Measurements from ENCODE around the gene SARS1.

The SARS1 gene

DNA sequence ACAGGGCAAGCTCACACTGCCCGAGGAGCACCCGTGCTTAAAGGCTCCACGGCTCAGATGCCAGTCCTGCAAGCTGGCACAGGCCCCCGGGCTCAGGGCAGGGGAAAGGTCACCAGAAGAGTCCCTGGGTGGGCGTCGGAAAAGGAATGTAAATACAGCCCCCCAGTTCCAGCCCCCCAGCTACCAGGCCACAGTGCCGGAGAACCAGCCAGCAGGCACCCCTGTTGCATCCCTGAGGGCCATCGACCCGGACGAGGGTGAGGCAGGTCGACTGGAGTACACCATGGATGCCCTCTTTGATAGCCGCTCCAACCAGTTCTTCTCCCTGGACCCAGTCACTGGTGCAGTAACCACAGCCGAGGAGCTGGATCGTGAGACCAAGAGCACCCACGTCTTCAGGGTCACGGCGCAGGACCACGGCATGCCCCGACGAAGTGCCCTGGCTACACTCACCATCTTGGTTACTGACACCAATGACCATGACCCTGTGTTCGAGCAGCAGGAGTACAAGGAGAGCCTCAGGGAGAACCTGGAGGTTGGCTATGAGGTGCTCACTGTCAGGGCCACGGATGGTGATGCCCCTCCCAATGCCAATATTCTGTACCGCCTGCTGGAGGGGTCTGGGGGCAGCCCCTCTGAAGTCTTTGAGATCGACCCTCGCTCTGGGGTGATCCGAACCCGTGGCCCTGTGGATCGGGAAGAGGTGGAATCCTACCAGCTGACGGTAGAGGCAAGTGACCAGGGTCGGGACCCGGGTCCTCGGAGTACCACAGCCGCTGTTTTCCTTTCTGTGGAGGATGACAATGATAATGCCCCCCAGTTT is 36.9 kb downstream of the SARS1 start:
- DNase-seq (ENCODE audit: low read depth in 2 of 2): no peak

DNA sequence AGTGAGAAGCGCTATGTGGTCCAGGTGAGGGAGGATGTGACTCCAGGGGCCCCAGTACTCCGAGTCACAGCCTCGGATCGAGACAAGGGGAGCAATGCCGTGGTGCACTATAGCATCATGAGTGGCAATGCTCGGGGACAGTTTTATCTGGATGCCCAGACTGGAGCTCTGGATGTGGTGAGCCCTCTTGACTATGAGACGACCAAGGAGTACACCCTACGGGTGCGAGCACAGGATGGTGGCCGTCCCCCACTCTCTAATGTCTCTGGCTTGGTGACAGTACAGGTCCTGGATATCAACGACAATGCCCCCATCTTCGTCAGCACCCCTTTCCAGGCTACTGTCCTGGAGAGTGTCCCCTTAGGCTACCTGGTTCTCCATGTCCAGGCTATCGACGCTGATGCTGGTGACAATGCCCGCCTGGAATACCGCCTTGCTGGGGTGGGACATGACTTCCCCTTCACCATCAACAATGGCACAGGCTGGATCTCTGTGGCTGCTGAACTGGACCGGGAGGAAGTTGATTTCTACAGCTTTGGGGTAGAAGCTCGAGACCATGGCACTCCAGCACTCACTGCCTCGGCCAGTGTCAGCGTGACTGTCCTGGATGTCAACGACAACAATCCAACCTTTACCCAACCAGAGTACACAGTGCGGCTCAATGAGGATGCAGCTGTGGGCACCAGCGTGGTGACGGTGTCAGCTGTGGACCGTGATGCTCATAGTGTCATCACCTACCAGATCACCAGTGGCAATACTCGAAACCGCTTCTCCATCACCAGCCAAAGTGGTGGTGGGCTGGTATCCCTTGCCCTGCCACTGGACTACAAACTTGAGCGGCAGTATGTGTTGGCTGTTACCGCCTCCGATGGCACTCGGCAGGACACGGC is 37.8 kb downstream of the SARS1 start:
- no peak for DNase-seq (ENCODE audit: low read depth in 2 of 2)

DNA sequence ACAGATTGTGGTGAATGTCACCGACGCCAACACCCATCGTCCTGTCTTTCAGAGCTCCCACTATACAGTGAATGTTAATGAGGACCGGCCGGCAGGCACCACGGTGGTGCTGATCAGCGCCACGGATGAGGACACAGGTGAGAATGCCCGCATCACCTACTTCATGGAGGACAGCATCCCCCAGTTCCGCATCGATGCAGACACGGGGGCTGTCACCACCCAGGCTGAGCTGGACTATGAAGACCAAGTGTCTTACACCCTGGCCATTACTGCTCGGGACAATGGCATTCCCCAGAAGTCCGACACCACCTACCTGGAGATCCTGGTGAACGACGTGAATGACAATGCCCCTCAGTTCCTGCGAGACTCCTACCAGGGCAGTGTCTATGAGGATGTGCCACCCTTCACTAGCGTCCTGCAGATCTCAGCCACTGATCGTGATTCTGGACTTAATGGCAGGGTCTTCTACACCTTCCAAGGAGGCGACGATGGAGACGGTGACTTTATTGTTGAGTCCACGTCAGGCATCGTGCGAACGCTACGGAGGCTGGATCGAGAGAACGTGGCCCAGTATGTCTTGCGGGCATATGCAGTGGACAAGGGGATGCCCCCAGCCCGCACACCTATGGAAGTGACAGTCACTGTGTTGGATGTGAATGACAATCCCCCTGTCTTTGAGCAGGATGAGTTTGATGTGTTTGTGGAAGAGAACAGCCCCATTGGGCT is 38.6 kb downstream of the SARS1 start:
- DNase-seq (ENCODE audit: low read depth in 2 of 2): no peak

DNA sequence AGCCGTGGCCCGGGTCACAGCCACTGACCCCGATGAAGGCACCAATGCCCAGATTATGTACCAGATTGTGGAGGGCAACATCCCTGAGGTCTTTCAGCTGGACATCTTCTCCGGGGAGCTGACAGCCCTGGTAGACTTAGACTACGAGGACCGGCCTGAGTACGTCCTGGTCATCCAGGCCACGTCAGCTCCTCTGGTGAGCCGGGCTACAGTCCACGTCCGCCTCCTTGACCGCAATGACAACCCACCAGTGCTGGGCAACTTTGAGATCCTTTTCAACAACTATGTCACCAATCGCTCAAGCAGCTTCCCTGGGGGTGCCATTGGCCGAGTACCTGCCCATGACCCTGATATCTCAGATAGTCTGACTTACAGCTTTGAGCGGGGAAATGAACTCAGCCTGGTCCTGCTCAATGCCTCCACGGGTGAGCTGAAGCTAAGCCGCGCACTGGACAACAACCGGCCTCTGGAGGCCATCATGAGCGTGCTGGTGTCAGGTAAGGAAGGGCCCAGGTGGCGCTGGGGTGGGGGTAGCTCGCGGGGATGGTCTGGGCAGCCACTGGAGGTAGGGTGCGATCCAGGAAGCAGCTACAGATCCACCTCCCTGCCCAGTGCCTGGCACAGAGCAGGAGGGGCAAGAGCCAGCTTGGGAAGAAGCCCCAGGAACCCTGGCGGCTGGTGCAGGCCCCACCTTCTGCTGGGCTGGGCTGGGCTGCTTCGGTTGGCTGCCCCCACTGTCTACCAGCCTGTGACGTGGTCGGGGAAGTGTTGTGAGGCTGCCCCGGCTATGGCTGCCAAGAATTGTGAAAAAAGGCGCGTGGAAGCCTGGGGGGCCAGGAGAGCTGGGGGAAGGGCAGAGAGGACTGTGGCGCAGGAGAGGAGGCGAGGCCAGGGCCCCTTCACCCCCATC is 39.4 kb downstream of the SARS1 start:
- no peak for DNase-seq (ENCODE audit: low read depth in 2 of 2)

DNA sequence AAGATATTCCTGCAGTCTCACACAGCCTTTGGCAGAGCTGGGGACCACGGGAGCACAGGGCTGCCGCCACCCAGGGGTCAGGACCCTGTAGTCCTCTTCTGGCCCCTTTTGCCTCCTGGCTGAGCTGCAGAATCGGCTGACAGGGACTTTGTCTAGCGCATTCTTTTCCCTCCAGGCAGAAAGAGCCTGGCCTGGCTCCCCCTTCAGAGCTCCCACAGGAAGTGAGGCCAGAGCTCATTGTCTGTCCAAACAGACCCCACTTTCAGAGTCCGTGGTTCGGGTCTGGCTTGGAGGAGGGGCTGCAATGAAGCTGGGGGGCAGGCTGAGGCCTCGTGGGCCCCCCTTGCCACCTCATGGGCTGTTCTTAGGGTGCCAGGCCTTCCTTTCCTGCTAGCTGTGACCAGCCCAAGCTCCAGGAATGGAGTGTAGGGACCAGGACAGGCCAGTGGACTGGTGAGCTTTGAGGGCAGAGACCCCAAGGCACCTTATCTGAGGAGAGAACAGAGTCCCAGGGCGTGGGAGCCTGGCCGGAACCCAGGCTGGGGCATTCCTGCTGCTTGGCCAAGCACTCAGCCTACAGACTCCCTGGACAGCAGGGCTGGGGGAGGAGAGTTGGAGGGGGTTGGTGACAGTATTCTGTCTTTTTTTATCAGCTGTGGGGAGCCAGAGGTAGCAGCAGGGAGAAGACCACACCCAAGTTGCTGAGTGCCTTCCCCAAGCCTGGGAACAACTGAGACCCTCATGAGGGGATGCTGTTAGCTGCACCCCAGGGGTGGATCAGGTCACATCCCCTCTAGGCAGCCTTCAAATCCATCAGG is 40.3 kb downstream of the SARS1 start:
- DNase-seq (ENCODE audit: low read depth in 2 of 2): no peak

DNA sequence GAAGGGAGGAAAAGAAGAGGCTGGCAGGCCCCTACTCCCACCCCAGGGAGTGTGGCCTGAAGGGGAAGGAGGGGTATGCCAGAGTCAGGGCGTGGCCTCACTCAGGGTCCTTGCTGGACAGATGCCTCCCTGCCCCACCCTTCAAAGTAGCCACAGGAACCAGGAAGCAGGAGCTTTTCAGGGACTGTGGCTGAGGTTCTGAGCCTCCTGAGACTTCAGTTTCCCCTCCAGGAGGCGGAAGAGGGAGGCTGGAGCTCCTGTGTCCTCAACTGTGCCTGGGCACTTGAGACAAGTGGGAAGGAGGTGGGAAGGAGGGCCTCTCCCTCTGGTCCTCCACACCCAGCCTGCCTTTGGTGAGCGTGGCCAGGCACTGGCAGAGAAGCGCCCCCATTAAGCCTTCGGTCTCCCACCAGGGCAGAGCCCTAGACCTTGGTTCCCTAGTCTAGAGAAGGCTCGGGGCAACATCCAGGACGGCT is 40.9 kb downstream of the SARS1 start:
- no peak for DNase-seq (ENCODE audit: low read depth in 2 of 2)

DNA sequence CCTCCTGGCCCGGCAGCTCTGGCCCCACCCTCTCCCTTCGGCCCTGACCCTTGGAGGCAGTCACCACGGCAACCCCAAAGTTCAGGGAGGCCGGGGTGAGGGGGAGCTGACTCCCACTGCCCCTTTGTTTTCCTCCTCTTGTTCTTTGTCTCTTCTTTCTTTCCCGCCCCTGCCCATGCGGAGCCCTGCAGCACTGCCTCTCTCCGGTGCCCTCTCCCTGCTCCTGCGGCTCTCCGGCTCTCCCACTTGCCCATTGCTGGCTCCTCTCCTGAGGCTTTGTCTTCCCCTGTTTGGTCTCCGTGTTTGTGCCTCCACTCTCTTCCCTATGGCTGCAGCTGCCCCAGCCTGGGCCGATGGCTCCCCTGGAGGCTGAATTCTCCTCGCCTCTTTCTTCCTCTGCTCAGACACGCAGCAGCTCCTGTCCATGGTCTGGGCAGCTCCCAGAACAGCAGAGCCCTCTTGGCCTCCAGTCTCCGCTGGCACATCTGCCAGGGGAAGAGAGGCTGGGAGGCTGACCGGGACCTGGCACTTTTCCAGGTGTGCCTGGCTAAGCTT is 41.5 kb downstream of the SARS1 start:
- DNase-seq (ENCODE audit: low read depth in 2 of 2): no peak

DNA sequence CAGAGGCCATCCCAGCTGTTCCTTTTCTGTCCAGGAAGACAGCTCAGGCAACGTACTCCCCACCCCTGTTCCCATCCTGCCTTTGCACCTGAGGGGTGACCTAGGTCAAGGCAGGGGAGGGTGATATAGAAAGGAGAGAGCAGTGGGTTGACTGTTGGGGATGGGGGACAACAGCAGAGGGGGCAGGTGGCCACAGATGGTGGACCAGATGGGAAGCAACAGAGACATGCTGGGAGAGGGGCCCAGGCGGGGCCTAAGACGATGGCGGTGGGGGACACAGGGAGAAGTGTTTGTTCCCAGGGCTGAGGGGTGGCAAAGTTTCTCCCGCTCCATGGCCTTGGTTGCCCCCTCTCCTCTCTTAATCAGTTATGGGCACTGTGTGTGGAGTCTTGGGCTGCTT is 42.0 kb downstream of the SARS1 start:
- no peak for DNase-seq (ENCODE audit: low read depth in 2 of 2)

DNA sequence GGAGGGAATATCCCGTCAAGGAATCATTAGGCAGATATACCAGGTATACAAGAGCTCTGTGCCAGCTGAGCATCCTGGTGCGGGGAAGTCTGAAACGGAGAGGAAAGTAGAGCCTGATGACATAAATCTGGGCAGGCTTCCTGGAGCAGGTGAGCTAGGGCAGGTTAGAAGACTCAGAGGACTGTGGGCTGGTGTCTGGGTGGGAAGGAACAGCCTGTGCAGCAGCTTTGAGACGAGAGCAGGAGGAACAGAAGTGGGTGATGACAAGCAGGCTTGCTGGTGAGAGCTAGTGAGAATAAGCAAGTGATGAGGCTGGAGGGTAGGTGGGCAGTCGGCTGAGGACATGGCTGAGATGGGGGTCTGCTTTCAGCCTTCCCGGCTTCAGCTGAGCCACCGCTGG is 42.4 kb downstream of the SARS1 start:
- no peak for DNase-seq (ENCODE audit: low read depth in 2 of 2)

DNA sequence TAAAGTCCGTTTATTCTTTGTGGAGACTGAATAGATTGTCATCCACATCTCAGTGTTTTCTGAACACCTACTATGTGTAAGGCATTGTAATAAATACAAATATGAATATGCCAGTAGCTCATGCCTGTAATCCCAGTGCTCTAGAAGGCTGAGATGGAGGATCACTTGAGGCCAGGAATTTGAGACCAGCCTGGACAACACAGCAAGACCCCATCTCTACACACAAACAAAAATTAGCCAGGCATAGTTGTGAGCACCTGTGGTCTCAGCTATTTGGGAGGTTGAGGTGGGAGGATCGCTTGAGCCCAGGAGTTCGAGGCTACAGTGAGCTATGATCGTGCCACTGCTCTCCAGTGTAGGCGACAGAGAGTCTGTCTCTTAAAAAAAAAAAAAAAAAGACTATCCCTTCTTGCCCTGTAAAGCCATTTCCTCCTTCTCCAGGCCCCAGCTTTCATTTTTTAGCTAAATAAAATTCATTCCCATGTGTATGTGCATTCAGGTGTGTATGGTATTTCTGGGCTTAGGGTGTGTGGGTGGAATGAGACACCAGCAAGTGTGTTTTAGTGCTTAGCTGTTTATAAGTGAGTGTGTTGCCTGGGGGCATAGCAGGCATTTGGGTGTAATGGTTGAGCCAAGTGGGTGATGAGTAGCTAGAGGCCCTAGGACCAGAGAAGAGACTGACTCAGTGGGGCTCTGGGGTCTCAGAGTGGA is 43.4 kb downstream of the SARS1 start:
- no peak for DNase-seq (ENCODE audit: low read depth in 2 of 2)

DNA sequence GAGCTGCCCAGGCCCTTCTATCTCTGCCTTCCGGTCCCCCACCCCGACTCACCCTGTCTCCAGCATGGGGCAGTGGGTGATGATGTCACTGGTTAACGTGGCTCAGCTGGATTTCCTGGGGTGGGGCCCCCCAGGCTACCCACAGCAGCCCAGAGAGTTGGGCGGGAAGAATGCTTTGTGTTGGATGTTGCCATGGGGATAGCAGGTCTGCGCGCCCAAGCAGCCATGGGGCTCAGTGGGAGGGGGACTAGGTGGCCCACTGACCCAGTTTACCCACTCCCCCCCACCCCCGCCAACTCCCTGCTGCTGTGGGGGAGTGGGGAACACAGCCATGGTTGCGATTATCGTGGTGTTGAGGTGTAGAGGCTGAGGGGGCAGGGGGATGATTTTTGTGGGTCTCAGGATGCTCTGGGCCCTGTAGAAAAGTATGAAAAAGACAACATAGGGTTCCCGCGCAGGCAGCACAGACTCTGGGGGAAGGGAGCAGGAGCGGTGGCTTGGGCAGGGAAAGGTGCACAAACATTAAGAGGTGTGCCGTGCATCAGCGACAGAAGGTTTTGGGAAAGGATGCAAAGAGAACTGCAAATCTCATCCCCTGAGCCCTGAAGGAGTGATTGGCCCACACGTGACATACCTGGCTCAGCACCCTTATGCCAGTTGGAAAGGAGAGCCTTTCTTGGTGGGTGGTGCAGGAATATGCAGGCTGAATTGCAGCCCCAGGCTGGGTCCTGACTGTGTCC is 44.1 kb downstream of the SARS1 start:
- no peak for DNase-seq (ENCODE audit: low read depth in 2 of 2)

DNA sequence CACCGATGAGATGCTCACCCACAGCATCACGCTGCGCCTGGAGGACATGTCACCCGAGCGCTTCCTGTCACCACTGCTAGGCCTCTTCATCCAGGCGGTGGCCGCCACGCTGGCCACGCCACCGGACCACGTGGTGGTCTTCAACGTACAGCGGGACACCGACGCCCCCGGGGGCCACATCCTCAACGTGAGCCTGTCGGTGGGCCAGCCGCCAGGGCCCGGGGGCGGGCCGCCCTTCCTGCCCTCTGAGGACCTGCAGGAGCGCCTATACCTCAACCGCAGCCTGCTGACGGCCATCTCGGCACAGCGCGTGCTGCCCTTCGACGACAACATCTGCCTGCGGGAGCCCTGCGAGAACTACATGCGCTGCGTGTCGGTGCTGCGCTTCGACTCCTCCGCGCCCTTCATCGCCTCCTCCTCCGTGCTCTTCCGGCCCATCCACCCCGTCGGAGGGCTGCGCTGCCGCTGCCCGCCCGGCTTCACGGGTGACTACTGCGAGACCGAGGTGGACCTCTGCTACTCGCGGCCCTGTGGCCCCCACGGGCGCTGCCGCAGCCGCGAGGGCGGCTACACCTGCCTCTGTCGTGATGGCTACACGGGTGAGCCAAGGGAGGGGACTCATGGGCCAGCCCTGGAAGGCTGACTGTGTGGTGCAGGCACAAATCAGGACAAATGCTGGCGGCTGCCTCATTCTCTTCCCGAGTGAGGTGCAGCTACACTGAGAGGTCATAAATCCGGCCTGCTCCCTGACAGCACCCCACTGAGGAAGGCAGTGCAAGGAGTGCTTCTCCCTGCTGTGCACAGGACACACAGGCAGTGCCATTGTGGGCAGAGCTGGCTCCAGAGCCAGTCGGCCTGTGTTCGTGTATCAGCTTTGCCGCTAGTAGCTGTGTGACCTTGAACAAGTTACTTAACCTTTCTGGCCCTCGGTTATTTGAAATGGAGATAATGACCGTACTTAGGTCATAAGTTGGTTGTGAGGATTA is 45.1 kb downstream of the SARS1 start:
- DNase-seq (ENCODE audit: low read depth in 2 of 2): no peak

DNA sequence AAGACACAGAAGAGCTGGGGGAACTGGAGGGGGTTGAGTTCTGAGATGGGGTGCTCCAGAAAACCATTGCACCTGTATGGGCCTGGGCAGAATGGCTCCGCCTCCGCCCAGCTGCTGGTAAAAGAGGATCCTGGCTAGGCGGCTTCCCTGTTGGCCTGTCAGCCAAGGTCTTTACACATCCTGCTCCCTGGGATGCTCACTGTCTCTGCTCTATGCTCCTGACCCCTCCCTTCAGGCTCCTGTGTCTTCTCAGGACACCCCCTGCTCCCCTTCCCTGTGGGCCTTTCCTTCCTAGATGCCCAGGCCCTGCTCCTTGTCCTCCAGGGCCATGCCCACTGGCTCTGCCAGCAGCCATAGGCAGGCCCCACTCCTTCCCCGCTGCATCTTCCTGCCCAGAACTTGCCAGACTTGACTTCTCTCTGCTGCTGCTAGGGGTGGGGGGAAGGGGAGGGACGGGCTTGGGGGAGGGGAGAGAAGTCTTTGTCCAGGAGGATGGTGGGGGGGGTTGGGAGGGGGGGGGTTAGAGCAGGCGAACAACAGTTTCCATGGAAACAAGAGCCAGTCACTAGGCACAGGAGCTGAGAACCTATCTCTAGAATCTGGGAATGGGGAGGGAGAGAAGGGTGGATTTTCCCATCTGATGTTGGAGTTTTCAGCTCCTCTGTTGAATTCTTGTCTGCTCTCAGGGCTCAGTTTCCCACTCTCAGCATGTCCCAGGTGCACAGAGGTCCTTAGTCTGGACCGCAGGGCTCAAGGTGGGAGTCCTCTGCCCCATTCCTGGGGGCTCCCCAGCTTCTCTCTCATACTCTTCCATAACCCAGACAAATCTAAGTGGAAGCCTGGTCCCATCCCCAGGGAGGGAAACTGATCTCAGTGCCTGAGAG is 46.2 kb downstream of the SARS1 start:
- no peak for DNase-seq (ENCODE audit: low read depth in 2 of 2)

DNA sequence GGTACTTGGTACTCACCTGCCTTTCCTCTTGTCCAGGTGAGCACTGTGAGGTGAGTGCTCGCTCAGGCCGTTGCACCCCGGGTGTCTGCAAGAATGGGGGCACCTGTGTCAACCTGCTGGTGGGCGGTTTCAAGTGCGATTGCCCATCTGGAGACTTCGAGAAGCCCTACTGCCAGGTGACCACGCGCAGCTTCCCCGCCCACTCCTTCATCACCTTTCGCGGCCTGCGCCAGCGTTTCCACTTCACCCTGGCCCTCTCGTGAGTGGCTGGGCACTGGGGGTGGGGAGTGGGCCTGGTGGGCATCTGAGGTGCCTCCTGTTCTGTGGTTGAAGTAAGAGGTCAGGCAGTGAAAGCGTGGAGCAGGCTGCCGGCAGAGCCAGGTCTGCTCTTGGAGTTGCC is 47.3 kb downstream of the SARS1 start:
- DNase-seq (ENCODE audit: low read depth in 2 of 2): no peak

DNA sequence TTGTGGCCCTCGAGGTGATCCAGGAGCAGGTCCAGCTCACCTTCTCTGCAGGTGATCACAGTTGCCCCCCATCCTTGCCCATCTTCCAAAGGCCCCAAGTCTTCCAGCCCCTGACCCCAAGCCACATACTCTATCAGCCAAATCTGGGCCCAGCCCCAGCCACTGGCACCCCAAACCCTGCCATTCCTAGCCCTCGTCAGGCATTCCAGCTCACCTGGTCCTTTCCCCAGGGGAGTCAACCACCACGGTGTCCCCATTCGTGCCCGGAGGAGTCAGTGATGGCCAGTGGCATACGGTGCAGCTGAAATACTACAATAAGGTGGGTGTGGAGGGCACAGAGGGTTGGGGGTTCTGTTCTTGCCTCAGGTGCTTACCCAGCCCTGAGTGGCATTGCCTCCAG is 47.9 kb downstream of the SARS1 start:
- DNase-seq (ENCODE audit: low read depth in 2 of 2): no peak

All from stimulated activated CD8-positive, alpha-beta memory T cell treated with anti-CD3 and anti-CD28 coated beads, Interleukin-15, amount 100 ng/mL, for 4 hours (primary cell).